Non-pigmented ciliary epithelial cell (primary cell): Measurements from ENCODE around the gene MAST2.
"Not testable (repeated sequence)": the region's sequence is repeated elsewhere in the genome, so short reads cannot be mapped to it uniquely, and the experiment has no call there.

Experiments
- DNase-seq: peaks from one replicate; pipeline ENCODE4 v3.0.0-alpha.2; 2010; ENCODE audit warnings: low read depth

MAST2 gene

GRCh38 chr1:45938029-45938428, 134.6 kb downstream of the MAST2 start:
- no peak for DNase-seq

- DNase-seq: no peak
Measured at GRCh38 chr1:45942411-45942810, 139.0 kb downstream of the MAST2 start.

- no peak for DNase-seq
Measured at GRCh38 chr1:45943185-45943584, 139.8 kb downstream of the MAST2 start.

GRCh38 chr1:45945426-45945825, 142.0 kb downstream of the MAST2 start:
- DNase-seq: no peak

GRCh38 chr1:45949462-45949861, 146.1 kb downstream of the MAST2 start:
- DNase-seq: not testable (repeated sequence)

- no peak for DNase-seq
Measured at GRCh38 chr1:45952072-45952471, 148.7 kb downstream of the MAST2 start.

GRCh38 chr1:45953934-45954847, 150.8 kb downstream of the MAST2 start:
- DNase-seq: peak; percentile 82

- DNase-seq: no peak
Measured at GRCh38 chr1:45957684-45958083, 154.3 kb downstream of the MAST2 start.

- DNase-seq: no peak
Measured at GRCh38 chr1:45958317-45958716, 154.9 kb downstream of the MAST2 start.

- no peak for DNase-seq
Measured at GRCh38 chr1:45960930-45961715, 157.7 kb downstream of the MAST2 start.

- not testable (repeated sequence) for DNase-seq
Measured at GRCh38 chr1:45961936-45962335, 158.5 kb downstream of the MAST2 start.

GRCh38 chr1:45968941-45969666, 165.7 kb downstream of the MAST2 start:
- no peak for DNase-seq

GRCh38 chr1:45969866-45970265, 166.5 kb downstream of the MAST2 start:
- DNase-seq: no peak

GRCh38 chr1:45971335-45971734, 167.9 kb downstream of the MAST2 start:
- no peak for DNase-seq

- DNase-seq: no peak
Measured at GRCh38 chr1:45971922-45972531, 168.6 kb downstream of the MAST2 start.

GRCh38 chr1:45972621-45973020, 169.2 kb downstream of the MAST2 start:
- no peak for DNase-seq

GRCh38 chr1:45973121-45973520, 169.7 kb downstream of the MAST2 start:
- DNase-seq: no peak

- no peak for DNase-seq
Measured at GRCh38 chr1:45974541-45975269, 171.3 kb downstream of the MAST2 start.

- no peak for DNase-seq
Measured at GRCh38 chr1:45976623-45977022, 173.2 kb downstream of the MAST2 start.

- DNase-seq: no peak
Measured at GRCh38 chr1:45979074-45979777, 175.8 kb downstream of the MAST2 start.

GRCh38 chr1:45979778-45980176, 176.4 kb downstream of the MAST2 start:
- DNase-seq: no peak
